ENCODE measurements around the gene DELE1.
A peak's percentile ranks its signal among the peaks of the same experiment; 100 is the strongest.

Gene DELE1

DNA sequence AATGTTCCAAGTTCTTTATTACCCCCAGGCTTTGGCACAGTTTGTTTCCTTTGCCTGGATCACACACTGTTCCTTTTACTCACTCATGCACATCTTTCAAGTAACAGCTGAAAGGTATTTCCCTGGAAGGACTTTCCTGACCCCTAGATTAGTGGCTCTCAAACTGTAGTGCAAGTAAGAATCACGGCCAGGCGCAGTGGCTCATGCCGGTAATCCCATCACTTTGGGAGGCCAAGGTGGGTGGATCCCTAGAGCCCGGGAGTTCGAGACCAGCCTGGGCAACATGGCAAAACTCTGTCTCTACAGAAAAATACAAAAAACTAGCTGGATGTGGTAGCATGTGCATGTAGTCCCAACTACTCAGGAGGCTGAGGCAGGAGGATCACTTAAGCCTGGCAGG, 19.1 kb upstream of the DELE1 start:
- Histone ChIP-seq H3K9me3 (ENCODE audit: control extremely low read depth in 1 of 5, control insufficient read depth in 4 of 5, insufficient read depth in 2 of 5, low read depth in 1 of 5, low read length in 4 of 5) (no peaks in the 10 kb centered on the region), H3K27ac (ENCODE audit: insufficient read depth in 1 of 2, low read depth in 1 of 2, low read length in 2 of 2, poor library complexity in 1 of 2, severe bottlenecking in 2 of 2) (no peak overlapping the region), H3K27me3 (replicated peaks in 2 of 5; ENCODE audit: control insufficient read depth in 4 of 5, insufficient read depth in 5 of 5, low read length in 4 of 5) (peaks cover 0 to 3% (median 0%) of the 10 kb centered on the region in 5 experiments), H3K4me1 (ENCODE audit: control extremely low read depth in 1 of 4, control insufficient read depth in 4 of 4, insufficient read depth in 4 of 4, low read length in 3 of 4) (peaks cover 0 to 17% (median 0%) of the 10 kb centered on the region in 4 experiments), H3K36me3 (ENCODE audit: control insufficient read depth in 4 of 4, insufficient read depth in 4 of 4, low read length in 3 of 4) (no peaks in the 10 kb centered on the region), H3K4me3 (ENCODE audit: control insufficient read depth in 1 of 7, extremely low read depth in 1 of 7, insufficient read depth in 4 of 7, low read depth in 2 of 7, low read length in 6 of 7) (no peak overlapping the region)
- CTCF ChIA-PET: interaction anchor here (1.5 to 2.6 kb wide), 3 partner anchors 11 to 23 kb away, joined by 3 to 14 read pairs (median 11); no protein-coding TSS in a partner anchor
- POLR2A ChIA-PET: no interaction called here
- DNase-seq: no peak
- WGBS (ENCODE audit: insufficient coverage): 100% methylated on average over 5 of the region's 5 CpGs

DNA sequence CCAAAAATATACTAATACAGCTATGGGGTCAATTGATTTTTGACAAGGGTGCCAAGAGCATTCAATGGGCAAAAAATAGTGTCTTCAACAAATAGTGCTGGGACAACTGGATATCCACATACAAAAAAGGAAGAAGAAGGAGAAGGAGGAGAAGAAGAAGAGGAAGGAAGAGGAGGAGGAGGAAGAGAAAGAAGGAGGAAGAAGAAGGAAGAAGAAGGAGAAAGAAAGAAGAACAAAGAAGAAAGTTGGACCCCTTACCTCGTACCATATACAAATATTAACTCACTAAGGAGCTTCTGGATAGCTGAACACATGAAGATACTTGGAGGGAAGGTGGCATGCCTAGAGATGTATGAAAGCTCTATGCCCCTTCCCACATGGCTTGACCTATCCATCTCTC, 17.2 kb upstream of the DELE1 start:
- CTCF ChIA-PET: interaction anchor here (1.0 to 2.6 kb wide), 5 partner anchors 9 to 54 kb away, joined by 3 to 14 read pairs (median 3); partner anchors contain the start of gene PCDH1
- Histone ChIP-seq H3K4me1 (ENCODE audit: control extremely low read depth in 1 of 4, control insufficient read depth in 4 of 4, insufficient read depth in 4 of 4, low read length in 3 of 4) (peaks cover 0 to 17% (median 0%) of the 10 kb centered on the region in 4 experiments), H3K27me3 (replicated peaks in 2 of 5; ENCODE audit: control insufficient read depth in 4 of 5, insufficient read depth in 5 of 5, low read length in 4 of 5) (peaks cover 0 to 3% (median 0%) of the 10 kb centered on the region in 5 experiments), H3K9me3 (ENCODE audit: control extremely low read depth in 1 of 5, control insufficient read depth in 4 of 5, insufficient read depth in 2 of 5, low read depth in 1 of 5, low read length in 4 of 5) (no peaks in the 10 kb centered on the region), H3K36me3 (ENCODE audit: control insufficient read depth in 4 of 4, insufficient read depth in 4 of 4, low read length in 3 of 4) (no peaks in the 10 kb centered on the region), H3K4me3 (ENCODE audit: control insufficient read depth in 1 of 7, extremely low read depth in 1 of 7, insufficient read depth in 4 of 7, low read depth in 2 of 7, low read length in 6 of 7) (no peak overlapping the region), H3K27ac (ENCODE audit: insufficient read depth in 1 of 2, low read depth in 1 of 2, low read length in 2 of 2, poor library complexity in 1 of 2, severe bottlenecking in 2 of 2) (no peak overlapping the region)
- POLR2A ChIA-PET: no interaction called here
- no CpG with 5 or more reads among the region's 1 CpG for WGBS (ENCODE audit: insufficient coverage)
- DNase-seq: no peak

DNA sequence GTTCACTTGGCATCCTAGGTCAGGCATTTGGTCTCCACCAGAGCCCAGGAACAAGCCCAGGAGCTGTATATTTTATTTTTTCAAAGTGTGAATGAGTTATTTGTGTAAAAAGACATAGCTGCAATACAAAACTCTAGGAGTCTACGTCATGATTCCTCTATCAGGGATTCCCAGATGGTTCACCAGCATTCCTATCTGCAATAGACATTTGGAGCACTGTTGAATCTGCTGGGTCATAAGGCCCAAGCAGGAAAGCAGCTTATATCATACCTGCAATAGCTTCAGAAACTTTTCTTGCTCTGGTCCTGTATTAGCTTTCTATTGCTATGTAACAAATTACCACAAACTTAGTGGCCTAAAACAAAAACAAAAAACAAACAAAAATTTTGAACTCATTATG, 16.7 kb upstream of the DELE1 start:
- ChIA-PET POLR2A (no interaction called here), CTCF (interaction anchor here (1.0 to 2.6 kb wide), 4 partner anchors 8 to 28 kb away, joined by 3 to 14 read pairs (median 5); partner anchors contain the start of gene PCDH1)
- peaks cover 0 to 17% (median 0%) of the 10 kb centered on the region in 4 experiments for H3K4me1 ChIP-seq (ENCODE audit: control extremely low read depth in 1 of 4, control insufficient read depth in 4 of 4, insufficient read depth in 4 of 4, low read length in 3 of 4)
- no peaks in the 10 kb centered on the region for H3K36me3 ChIP-seq (ENCODE audit: control insufficient read depth in 4 of 4, insufficient read depth in 4 of 4, low read length in 3 of 4)
- H3K27ac ChIP-seq (ENCODE audit: insufficient read depth in 1 of 2, low read depth in 1 of 2, low read length in 2 of 2, poor library complexity in 1 of 2, severe bottlenecking in 2 of 2): no peak overlapping the region
- DNase-seq: no peak
- H3K9me3 ChIP-seq (ENCODE audit: control extremely low read depth in 1 of 5, control insufficient read depth in 4 of 5, insufficient read depth in 2 of 5, low read depth in 1 of 5, low read length in 4 of 5): no peaks in the 10 kb centered on the region
- no peak overlapping the region for H3K4me3 ChIP-seq (ENCODE audit: control insufficient read depth in 1 of 7, extremely low read depth in 1 of 7, insufficient read depth in 4 of 7, low read depth in 2 of 7, low read length in 6 of 7)
- WGBS (ENCODE audit: insufficient coverage): no CpG with 5 or more reads among the region's 1 CpG
- H3K27me3 ChIP-seq (replicated peaks in 2 of 5; ENCODE audit: control insufficient read depth in 4 of 5, insufficient read depth in 5 of 5, low read length in 4 of 5): peaks cover 0 to under 1% (median 0%) of the 10 kb centered on the region in 5 experiments

DNA sequence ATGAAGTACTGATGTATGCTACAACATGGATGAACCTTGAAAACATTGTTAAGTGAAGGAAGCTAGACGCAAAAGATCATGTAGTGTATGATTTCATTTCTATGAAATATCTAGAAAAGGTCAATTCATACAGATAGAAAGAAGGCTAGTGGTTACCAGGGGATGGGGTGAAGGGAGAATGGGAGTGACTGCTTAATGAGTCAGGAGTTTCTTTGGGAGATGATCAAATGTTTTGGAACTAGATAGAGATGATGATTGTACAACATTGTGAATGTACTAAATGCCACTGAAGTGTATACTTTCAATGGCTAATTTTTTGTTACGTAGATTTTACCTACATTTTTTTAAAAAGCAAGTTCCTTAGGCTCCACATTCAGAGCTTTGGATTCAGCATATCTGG, 14.9 kb upstream of the DELE1 start:
- CTCF ChIA-PET: interaction anchor here (1.0 kb wide), 1 partner anchor 15 kb away, joined by 3 read pairs; the partner anchor contains the start of gene DELE1

DNA sequence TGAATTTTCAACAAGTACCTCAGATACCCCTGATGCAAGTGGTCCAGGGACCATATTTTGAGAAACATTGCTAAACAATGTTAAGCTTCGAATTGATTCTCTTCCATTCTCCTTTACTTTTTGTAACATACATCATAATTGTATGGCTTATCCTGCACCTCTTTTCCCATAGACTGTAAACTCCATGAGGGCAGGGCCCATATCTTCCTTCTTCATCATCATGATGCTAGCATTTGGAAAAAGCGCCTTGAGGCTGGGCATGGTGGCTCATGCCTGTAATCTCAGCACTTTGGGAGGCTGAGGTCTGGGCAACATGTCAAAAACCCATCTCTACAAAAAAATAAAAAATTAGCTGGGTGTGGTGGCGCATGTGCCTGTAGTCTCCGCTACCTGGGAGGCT, 14.5 kb upstream of the DELE1 start:
- ChIA-PET POLR2A (no interaction called here), CTCF (interaction anchor here (1.0 kb wide), 1 partner anchor 14 kb away, joined by 3 read pairs; the partner anchor contains the start of gene DELE1)
- WGBS (ENCODE audit: insufficient coverage): 75% methylated on average over 4 of the region's 4 CpGs

More for the DNA sequence above, 14.9 kb upstream of the DELE1 start:
- H3K9me3 ChIP-seq (ENCODE audit: control extremely low read depth in 1 of 5, control insufficient read depth in 4 of 5, insufficient read depth in 2 of 5, low read depth in 1 of 5, low read length in 4 of 5): no peaks in the 10 kb centered on the region
- H3K4me3 ChIP-seq (ENCODE audit: control insufficient read depth in 1 of 7, extremely low read depth in 1 of 7, insufficient read depth in 4 of 7, low read depth in 2 of 7, low read length in 6 of 7): no peak overlapping the region
- POLR2A ChIA-PET: no interaction called here
- DNase-seq: no peak
- H3K27ac ChIP-seq (ENCODE audit: insufficient read depth in 1 of 2, low read depth in 1 of 2, low read length in 2 of 2, poor library complexity in 1 of 2, severe bottlenecking in 2 of 2): no peak overlapping the region
- H3K4me1 ChIP-seq (ENCODE audit: control extremely low read depth in 1 of 4, control insufficient read depth in 4 of 4, insufficient read depth in 4 of 4, low read length in 3 of 4): peaks cover 3 to 10% (median 5%) of the 10 kb centered on the region in 4 experiments
- H3K36me3 ChIP-seq (ENCODE audit: control insufficient read depth in 4 of 4, insufficient read depth in 4 of 4, low read length in 3 of 4): no peaks in the 10 kb centered on the region
- H3K27me3 ChIP-seq (replicated peaks in 2 of 5; ENCODE audit: control insufficient read depth in 4 of 5, insufficient read depth in 5 of 5, low read length in 4 of 5): peaks cover 0 to 8% (median 4%) of the 10 kb centered on the region in 5 experiments
- 100% methylated on average over 2 of the region's 2 CpGs for WGBS (ENCODE audit: insufficient coverage)

DNA sequence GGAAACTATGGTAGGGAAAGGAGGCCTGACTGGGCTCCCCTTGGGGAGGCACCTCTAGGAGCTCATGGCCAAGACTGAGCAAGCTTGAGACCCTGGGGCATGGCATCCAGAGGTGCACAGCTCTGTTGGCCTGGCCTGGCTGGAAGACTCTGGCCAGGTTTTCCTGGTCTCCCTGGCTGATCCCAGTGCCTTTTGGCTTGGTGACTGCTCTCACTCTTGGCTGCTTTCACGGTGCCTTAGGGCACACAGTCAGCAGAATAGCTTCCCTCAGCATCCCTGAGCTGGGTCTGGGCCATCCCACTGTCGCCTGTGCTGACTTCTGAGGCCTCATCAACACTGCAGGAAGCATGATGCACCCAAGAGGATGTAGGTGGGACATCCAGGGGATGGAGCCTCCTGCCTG, 13.4 kb upstream of the DELE1 start:
- POLR2A ChIA-PET: interaction anchor here (0.6 to 0.7 kb wide), 2 partner anchors 8 to 12 kb away, joined by 3 to 6 read pairs; no protein-coding TSS in a partner anchor
- CTCF ChIA-PET: interaction anchor here (0.7 kb wide), 1 partner anchor 20 kb away, joined by 3 read pairs; no protein-coding TSS in a partner anchor
- WGBS (ENCODE audit: insufficient coverage): 100% methylated on average over 2 of the region's 2 CpGs
- Histone ChIP-seq H3K36me3 (ENCODE audit: control insufficient read depth in 4 of 4, insufficient read depth in 4 of 4, low read length in 3 of 4) (no peaks in the 10 kb centered on the region), H3K4me1 (ENCODE audit: control extremely low read depth in 1 of 4, control insufficient read depth in 4 of 4, insufficient read depth in 4 of 4, low read length in 3 of 4) (peaks cover 5 to 14% (median 12%) of the 10 kb centered on the region in 4 experiments), H3K9me3 (ENCODE audit: control extremely low read depth in 1 of 5, control insufficient read depth in 4 of 5, insufficient read depth in 2 of 5, low read depth in 1 of 5, low read length in 4 of 5) (no peaks in the 10 kb centered on the region), H3K27me3 (replicated peaks in 2 of 5; ENCODE audit: control insufficient read depth in 4 of 5, insufficient read depth in 5 of 5, low read length in 4 of 5) (peaks cover 0 to 8% (median 4%) of the 10 kb centered on the region in 5 experiments), H3K4me3 (ENCODE audit: control insufficient read depth in 1 of 7, extremely low read depth in 1 of 7, insufficient read depth in 4 of 7, low read depth in 2 of 7, low read length in 6 of 7) (no peak overlapping the region), H3K27ac (ENCODE audit: insufficient read depth in 1 of 2, low read depth in 1 of 2, low read length in 2 of 2, poor library complexity in 1 of 2, severe bottlenecking in 2 of 2) (no peak overlapping the region)
- DNase-seq: no peak

More for the DNA sequence above, 14.5 kb upstream of the DELE1 start:
- Histone ChIP-seq H3K4me1 (ENCODE audit: control extremely low read depth in 1 of 4, control insufficient read depth in 4 of 4, insufficient read depth in 4 of 4, low read length in 3 of 4) (peaks cover 5 to 10% (median 9%) of the 10 kb centered on the region in 4 experiments), H3K27ac (ENCODE audit: insufficient read depth in 1 of 2, low read depth in 1 of 2, low read length in 2 of 2, poor library complexity in 1 of 2, severe bottlenecking in 2 of 2) (no peak overlapping the region), H3K36me3 (ENCODE audit: control insufficient read depth in 4 of 4, insufficient read depth in 4 of 4, low read length in 3 of 4) (no peaks in the 10 kb centered on the region), H3K9me3 (ENCODE audit: control extremely low read depth in 1 of 5, control insufficient read depth in 4 of 5, insufficient read depth in 2 of 5, low read depth in 1 of 5, low read length in 4 of 5) (no peaks in the 10 kb centered on the region), H3K27me3 (replicated peaks in 2 of 5; ENCODE audit: control insufficient read depth in 4 of 5, insufficient read depth in 5 of 5, low read length in 4 of 5) (peaks cover 0 to 8% (median 4%) of the 10 kb centered on the region in 5 experiments), H3K4me3 (ENCODE audit: control insufficient read depth in 1 of 7, extremely low read depth in 1 of 7, insufficient read depth in 4 of 7, low read depth in 2 of 7, low read length in 6 of 7) (no peak overlapping the region)
- no peak for DNase-seq

DNA sequence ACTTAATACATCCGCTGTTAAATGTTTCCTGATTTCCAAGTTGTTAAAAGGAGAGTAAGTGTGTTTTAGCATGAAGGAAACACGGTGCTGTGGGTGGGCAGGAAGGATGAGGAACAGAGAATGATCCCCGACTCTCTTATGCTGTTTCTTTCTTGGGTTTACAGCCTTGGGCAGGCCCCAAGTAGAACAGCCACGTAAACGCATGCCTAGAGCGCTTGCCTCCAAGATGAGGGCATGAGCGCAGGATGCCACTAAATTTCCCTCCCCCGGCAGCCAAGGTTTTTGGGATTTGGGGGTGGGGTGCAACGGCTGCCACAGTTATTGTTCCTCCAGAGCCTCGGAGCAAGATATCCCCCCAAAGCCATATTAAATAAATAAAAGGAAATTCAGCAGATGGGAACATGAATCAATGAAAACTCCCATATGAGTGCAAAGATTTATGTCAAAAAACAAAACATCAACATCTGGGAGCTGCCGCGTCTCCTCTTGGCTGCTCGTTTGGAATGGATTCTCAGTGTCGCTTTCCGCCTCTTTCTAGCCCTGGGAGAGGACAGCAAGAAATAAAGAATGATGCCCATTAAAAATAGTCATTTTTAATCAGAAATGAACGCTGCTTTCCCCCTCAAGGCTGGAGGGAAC, 10.0 kb upstream of the DELE1 start:
- no peak overlapping the region for H3K27ac ChIP-seq (ENCODE audit: insufficient read depth in 1 of 2, low read depth in 1 of 2, low read length in 2 of 2, poor library complexity in 1 of 2, severe bottlenecking in 2 of 2)
- 14% methylated on average over 9 of the region's 16 CpGs for WGBS (ENCODE audit: insufficient coverage)
- H3K9me3 ChIP-seq (ENCODE audit: control extremely low read depth in 1 of 5, control insufficient read depth in 4 of 5, insufficient read depth in 2 of 5, low read depth in 1 of 5, low read length in 4 of 5): no peaks in the 10 kb centered on the region
- ChIA-PET POLR2A (interaction anchor here (1.0 kb wide), 1 partner anchor 27 kb away, joined by 4 read pairs; no protein-coding TSS in a partner anchor), CTCF (interaction anchor here (1.0 to 4.7 kb wide), 11 partner anchors 8 to 245 kb away, joined by 3 to 33 read pairs (median 11); partner anchors contain the start of genes DELE1 and RNF14)
- peak overlapping the region in 6 of 7 experiments; percentile 30 to 71 (median 58) for H3K4me3 ChIP-seq (ENCODE audit: control insufficient read depth in 1 of 7, extremely low read depth in 1 of 7, insufficient read depth in 4 of 7, low read depth in 2 of 7, low read length in 6 of 7)
- H3K27me3 ChIP-seq (replicated peaks in 2 of 5; ENCODE audit: control insufficient read depth in 4 of 5, insufficient read depth in 5 of 5, low read length in 4 of 5): peaks cover 0 to 8% (median 4%) of the 10 kb centered on the region in 5 experiments
- no peaks in the 10 kb centered on the region for H3K36me3 ChIP-seq (ENCODE audit: control insufficient read depth in 4 of 4, insufficient read depth in 4 of 4, low read length in 3 of 4)
- peaks cover 5 to 14% (median 12%) of the 10 kb centered on the region in 4 experiments for H3K4me1 ChIP-seq (ENCODE audit: control extremely low read depth in 1 of 4, control insufficient read depth in 4 of 4, insufficient read depth in 4 of 4, low read length in 3 of 4)
- no peak for DNase-seq

Measured in common myeloid progenitor, CD34-positive (primary cell).